ENCODE results near the gene DNAJB13. TPM values are rescaled to one million over a fixed set of nuclear protein-coding genes. Genes with fewer than 3 reads are reported as not detected.
"Not testable (repeated sequence)": the region's sequence is repeated elsewhere in the genome, so short reads cannot be mapped to it uniquely, and the experiment has no call there.

DNAJB13 gene
- total RNA-seq, 3 donors from 2014 or later (not counting 1 experiment from before 2014, with no cell fraction given): 0.45 TPM; not detected in 2

DNA sequence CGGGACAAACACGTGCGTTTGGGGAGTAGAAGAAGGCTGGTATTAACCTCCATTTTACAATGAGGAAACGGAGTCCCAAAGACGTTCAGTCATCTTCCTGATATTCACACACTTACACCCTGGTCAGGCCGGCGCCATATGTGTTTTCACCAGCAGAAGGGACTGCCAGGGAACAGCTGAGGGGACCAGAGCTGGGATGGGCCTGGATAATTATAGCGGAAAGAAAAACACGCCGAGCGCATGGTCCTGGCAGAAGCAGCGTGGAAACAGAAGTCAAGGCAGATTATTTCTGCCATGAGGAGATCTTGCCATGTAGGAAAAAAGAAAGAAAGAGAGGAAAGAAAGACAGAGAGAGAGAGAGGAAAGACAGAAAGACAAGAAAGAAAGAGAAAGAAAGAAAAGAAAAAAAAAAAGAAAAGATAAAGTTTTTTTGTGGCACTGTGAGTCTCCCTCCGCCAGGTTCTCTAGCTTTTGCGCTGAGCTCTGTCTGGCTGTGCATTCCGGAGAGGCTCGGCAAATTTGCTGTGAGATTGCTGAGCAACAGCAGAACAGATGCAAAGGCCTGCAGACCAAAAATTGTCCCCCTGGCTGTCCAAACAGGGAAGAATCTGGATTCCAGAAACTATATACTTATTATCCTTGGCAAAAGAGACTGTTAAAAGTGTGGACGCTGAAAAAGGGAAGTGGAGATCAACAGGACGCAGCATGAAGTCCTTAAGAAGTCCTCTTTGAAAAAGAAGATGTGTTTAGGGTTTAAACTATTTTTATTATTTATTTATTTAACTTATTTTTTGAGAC, 33.1 kb downstream of the DNAJB13 start:
- WGBS (ENCODE audit: insufficient coverage): 68% methylated on average over 15 of the region's 18 CpGs
- Histone ChIP-seq H3K27ac (ENCODE audit: low read length) (peak overlapping the region; percentile 98), H3K4me1 (ENCODE audit: control insufficient read depth, insufficient read depth, low read length) (peaks cover 40% of the 10 kb centered on the region), H3K36me3 (ENCODE audit: control insufficient read depth, insufficient read depth, low read length) (peaks cover 21% of the 10 kb centered on the region), H3K4me3 (ENCODE audit: low read length) (peak overlapping the region; percentile 97), H3K27me3 (ENCODE audit: control insufficient read depth, insufficient read depth, low read length) (no peaks in the 10 kb centered on the region), H3K9me3 (ENCODE audit: control insufficient read depth, insufficient read depth, low read length) (no peaks in the 10 kb centered on the region)
- no peaks in the 10 kb centered on the region for H3K9me3 Mint-ChIP-seq
- peak overlapping the region; percentile 100 for H3K4me3 Mint-ChIP-seq
- H3K36me3 Mint-ChIP-seq: no peaks in the 10 kb centered on the region
- H3K27me3 Mint-ChIP-seq (ENCODE audit: low read depth in 2 of 2): no peaks in the 10 kb centered on the region
- H3K27ac Mint-ChIP-seq: peak overlapping the region; percentile 97 to 99
- DNase-seq: peak in 1 of 2 donors; percentile 49
- no peak for TF ChIP-seq CTCF (IDR thresholded peaks at IDR 0.05)
- ATAC-seq: no peak
- peaks cover 46 to 50% of the 10 kb centered on the region in 2 donors for H3K4me1 Mint-ChIP-seq
- intact Hi-C loops (cut with micrococcal nuclease): loop anchor here (1.0 to 5.0 kb wide), 3 partner anchors 11 to 188 kb away; partner anchors contain the start of genes C2CD3 and PPME1

DNA sequence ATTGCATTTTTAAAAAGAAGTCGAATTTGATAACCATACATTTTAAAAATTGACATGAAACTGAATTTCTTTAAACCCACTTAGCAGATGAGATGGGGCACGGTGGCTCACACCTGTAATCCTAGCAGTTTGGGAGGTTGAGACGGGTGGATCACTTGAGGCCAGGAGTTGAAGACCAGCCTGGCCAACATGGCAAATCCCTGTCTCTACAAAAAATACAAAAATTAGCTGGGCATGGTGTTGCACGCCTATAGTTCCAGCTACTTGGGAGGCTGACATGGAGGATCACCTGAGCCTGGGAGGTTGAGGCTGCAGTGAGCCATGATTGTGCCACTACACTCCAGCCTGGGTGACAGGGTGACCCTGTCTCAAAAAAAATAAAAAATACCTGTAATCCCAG, 34.8 kb downstream of the DNAJB13 start:
- H3K36me3 Mint-ChIP-seq; H3K27ac ChIP-seq (ENCODE audit: low read length); H3K9me3 Mint-ChIP-seq; intact Hi-C loops (cut with micrococcal nuclease); DNase-seq; H3K36me3 ChIP-seq (ENCODE audit: control insufficient read depth, insufficient read depth, low read length); H3K4me3 Mint-ChIP-seq; H3K27me3 Mint-ChIP-seq (ENCODE audit: low read depth in 2 of 2); H3K27ac Mint-ChIP-seq; H3K4me3 ChIP-seq (ENCODE audit: low read length); H3K9me3 ChIP-seq (ENCODE audit: control insufficient read depth, insufficient read depth, low read length); H3K27me3 ChIP-seq (ENCODE audit: control insufficient read depth, insufficient read depth, low read length); ATAC-seq: not testable (repeated sequence)
- WGBS (ENCODE audit: insufficient coverage): 100% methylated on average over 4 of the region's 4 CpGs
- peaks cover 23% of the 10 kb centered on the region for H3K4me1 ChIP-seq (ENCODE audit: control insufficient read depth, insufficient read depth, low read length)
- H3K4me1 Mint-ChIP-seq: peaks cover 33% of the 10 kb centered on the region in 2 donors

DNA sequence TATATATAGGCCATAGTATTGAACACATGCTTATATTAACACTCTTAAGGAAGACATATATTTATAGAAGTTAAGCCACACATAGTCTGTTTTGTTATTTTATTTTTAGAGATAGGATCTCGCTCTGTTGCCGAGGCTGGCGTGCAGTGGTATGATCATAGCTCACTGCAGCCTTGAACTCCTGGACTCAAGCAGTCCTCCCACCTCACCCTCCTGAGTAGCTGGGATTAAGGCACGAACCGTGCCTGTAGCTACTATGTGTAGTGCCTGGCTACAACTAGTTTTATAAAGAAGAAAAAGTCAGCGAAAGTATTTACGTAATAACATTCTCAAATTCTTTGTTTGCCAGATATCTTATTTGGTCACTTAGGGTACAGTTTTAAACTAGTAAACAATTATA, 37.4 kb downstream of the DNAJB13 start:
- Mint-ChIP-seq H3K4me3 (no peak overlapping the region), H3K36me3 (no peaks in the 10 kb centered on the region), H3K27ac (no peak overlapping the region), H3K9me3 (no peaks in the 10 kb centered on the region), H3K27me3 (ENCODE audit: low read depth in 2 of 2) (no peaks in the 10 kb centered on the region), H3K4me1 (peaks cover 9% of the 10 kb centered on the region in 2 donors)
- H3K27ac ChIP-seq (ENCODE audit: low read length): no peak overlapping the region
- no peaks in the 10 kb centered on the region for H3K27me3 ChIP-seq (ENCODE audit: control insufficient read depth, insufficient read depth, low read length)
- peaks cover 16% of the 10 kb centered on the region for H3K4me1 ChIP-seq (ENCODE audit: control insufficient read depth, insufficient read depth, low read length)
- no peak overlapping the region for H3K4me3 ChIP-seq (ENCODE audit: low read length)
- intact Hi-C loops (cut with micrococcal nuclease): no loop called here
- H3K36me3 ChIP-seq (ENCODE audit: control insufficient read depth, insufficient read depth, low read length): no peaks in the 10 kb centered on the region
- 92% methylated on average over 5 of the region's 7 CpGs for WGBS (ENCODE audit: insufficient coverage)
- no peaks in the 10 kb centered on the region for H3K9me3 ChIP-seq (ENCODE audit: control insufficient read depth, insufficient read depth, low read length)
- no peak for DNase-seq
- no peak for ATAC-seq
- no peak for TF ChIP-seq CTCF (IDR thresholded peaks at IDR 0.05)

- H3K9me3 ChIP-seq (ENCODE audit: control insufficient read depth, insufficient read depth, low read length): no peaks in the 10 kb centered on the region
- H3K4me3 ChIP-seq (ENCODE audit: low read length): no peak overlapping the region
- DNase-seq: peak in 1 of 2 donors; percentile 55
- no peaks in the 10 kb centered on the region for H3K9me3 Mint-ChIP-seq
- H3K27me3 ChIP-seq (ENCODE audit: control insufficient read depth, insufficient read depth, low read length): no peaks in the 10 kb centered on the region
- no peaks in the 10 kb centered on the region for H3K27me3 Mint-ChIP-seq (ENCODE audit: low read depth in 2 of 2)
- H3K27ac ChIP-seq (ENCODE audit: low read length): no peak overlapping the region
- no peak overlapping the region for H3K4me3 Mint-ChIP-seq
- peak in 1 of 3 donors; percentile 57 for ATAC-seq
- no peaks in the 10 kb centered on the region for H3K36me3 ChIP-seq (ENCODE audit: control insufficient read depth, insufficient read depth, low read length)
- no peaks in the 10 kb centered on the region for H3K36me3 Mint-ChIP-seq
- no peaks in the 10 kb centered on the region for H3K4me1 Mint-ChIP-seq
- TF ChIP-seq CTCF (IDR thresholded peaks at IDR 0.05): no peak
- no peak overlapping the region for H3K27ac Mint-ChIP-seq
- peaks cover 13% of the 10 kb centered on the region for H3K4me1 ChIP-seq (ENCODE audit: control insufficient read depth, insufficient read depth, low read length)
- 94% methylated on average over 3 of the region's 6 CpGs for WGBS (ENCODE audit: insufficient coverage)
- intact Hi-C loops (cut with micrococcal nuclease): no loop called here
These were observed 38.3 kb downstream of the DNAJB13 start for GRCh38 chr11:73989156-73989555.
